Measurements from ENCODE around the gene SPACDR. TPM values are rescaled to one million over a fixed set of nuclear protein-coding genes. Genes with fewer than 3 reads are reported as not detected.
"Not testable (repeated sequence)": the region's sequence is repeated elsewhere in the genome, so short reads cannot be mapped to it uniquely, and the experiment has no call there.

SPACDR gene
- polyA plus RNA-seq, 1 donor from 2014 or later, result not detected

GRCh38 chr7:100456562-100456961 is 7.5 kb downstream of the SPACDR start:
- Histone ChIP-seq H3K79me2 (replicated peaks; ENCODE audit: insufficient read depth, low read length) (no peaks in the 10 kb centered on the region), H3K9me3 (ENCODE audit: low read length) (no peaks in the 10 kb centered on the region), H3K4me3 (ENCODE audit: low read length) (no peak overlapping the region), H3F3A (ENCODE audit: insufficient read depth, low read length, poor library complexity, severe bottlenecking) (no peaks in the 10 kb centered on the region), H3K4me2 (ENCODE audit: low read length) (no peak overlapping the region), H3K27me3 (ENCODE audit: insufficient read depth, low read depth, low read length) (no peaks in the 10 kb centered on the region), H3K27ac (ENCODE audit: low read length) (no peak overlapping the region), H3K9me2 (ENCODE audit: insufficient read depth, low read length) (no peaks in the 10 kb centered on the region), H3K36me3 (ENCODE audit: insufficient read depth, low read length) (no peaks in the 10 kb centered on the region), H3K9ac (ENCODE audit: low read length) (no peak overlapping the region), H2AFZ (ENCODE audit: low read depth, low read length) (no peak overlapping the region), H4K20me1 (ENCODE audit: insufficient read depth) (no peaks in the 10 kb centered on the region)
- TF ChIP-seq CTCF (IDR thresholded peaks at IDR 0.05; ENCODE audit: poor library complexity, severe bottlenecking) (no peak), EP300 (conservative IDR thresholded peaks at IDR 0.05; ENCODE audit: poor library complexity, severe bottlenecking) (no peak), MXI1 (conservative IDR thresholded peaks at IDR 0.05; ENCODE audit: poor library complexity, severe bottlenecking) (no peak), EZH2 (IDR thresholded peaks at IDR 0.05; ENCODE audit: borderline replicate concordance, insufficient read depth, low read length, poor library complexity, severe bottlenecking) (no peak), SMC3 (conservative IDR thresholded peaks at IDR 0.05; ENCODE audit: poor library complexity) (no peak), REST (IDR thresholded peaks at IDR 0.05; ENCODE audit: borderline replicate concordance) (no peak), RAD21 (conservative IDR thresholded peaks at IDR 0.05) (no peak), POLR2AphosphoS5 (IDR thresholded peaks at IDR 0.05) (no peak), TAF1 (IDR thresholded peaks at IDR 0.05; ENCODE audit: low read depth) (no peak)

GRCh38 chr7:100455206-100455605 is 8.9 kb downstream of the SPACDR start:
- Histone ChIP-seq H3K4me3 (ENCODE audit: low read length) (no peak overlapping the region), H2AFZ (ENCODE audit: low read depth, low read length) (no peak overlapping the region), H3K79me2 (replicated peaks; ENCODE audit: insufficient read depth, low read length) (no peaks in the 10 kb centered on the region), H3F3A (ENCODE audit: insufficient read depth, low read length, poor library complexity, severe bottlenecking) (no peaks in the 10 kb centered on the region), H3K27ac (ENCODE audit: low read length) (no peak overlapping the region), H3K9ac (ENCODE audit: low read length) (no peak overlapping the region), H3K9me3 (ENCODE audit: low read length) (no peaks in the 10 kb centered on the region), H3K4me2 (ENCODE audit: low read length) (no peak overlapping the region), H4K20me1 (ENCODE audit: insufficient read depth) (no peaks in the 10 kb centered on the region), H3K9me2 (ENCODE audit: insufficient read depth, low read length) (no peaks in the 10 kb centered on the region), H3K36me3 (ENCODE audit: insufficient read depth, low read length) (no peaks in the 10 kb centered on the region), H3K27me3 (ENCODE audit: insufficient read depth, low read depth, low read length) (no peaks in the 10 kb centered on the region)
- TF ChIP-seq RAD21 (conservative IDR thresholded peaks at IDR 0.05), result no peak
- TF ChIP-seq MXI1 (conservative IDR thresholded peaks at IDR 0.05; ENCODE audit: poor library complexity, severe bottlenecking), result no peak
- no peak for TF ChIP-seq POLR2AphosphoS5 (IDR thresholded peaks at IDR 0.05)
- TF ChIP-seq TAF1 (IDR thresholded peaks at IDR 0.05; ENCODE audit: low read depth), result no peak
- no peak for TF ChIP-seq EZH2 (IDR thresholded peaks at IDR 0.05; ENCODE audit: borderline replicate concordance, insufficient read depth, low read length, poor library complexity, severe bottlenecking)
- no peak for TF ChIP-seq REST (IDR thresholded peaks at IDR 0.05; ENCODE audit: borderline replicate concordance)

GRCh38 chr7:100453854-100454253 is 10.2 kb downstream of the SPACDR start:
- H3K36me3 ChIP-seq (ENCODE audit: insufficient read depth, low read length); H2AFZ ChIP-seq (ENCODE audit: low read depth, low read length); H3K9ac ChIP-seq (ENCODE audit: low read length); H3K79me2 ChIP-seq (replicated peaks; ENCODE audit: insufficient read depth, low read length); H3K9me2 ChIP-seq (ENCODE audit: insufficient read depth, low read length); H3K9me3 ChIP-seq (ENCODE audit: low read length); H3K27ac ChIP-seq (ENCODE audit: low read length); H3K4me3 ChIP-seq (ENCODE audit: low read length); H3K27me3 ChIP-seq (ENCODE audit: insufficient read depth, low read depth, low read length); H3K4me2 ChIP-seq (ENCODE audit: low read length); H3F3A ChIP-seq (ENCODE audit: insufficient read depth, low read length, poor library complexity, severe bottlenecking); H4K20me1 ChIP-seq (ENCODE audit: insufficient read depth): not testable (repeated sequence)

Data from neural cell (in vitro differentiated cells).